Measurements from ENCODE around the gene TMEM144. TPM values are rescaled to one million over a fixed set of nuclear protein-coding genes. Genes with fewer than 3 reads are reported as not detected.
A peak's percentile ranks its signal among the peaks of the same experiment; 100 is the strongest.
"Not testable (repeated sequence)": the region's sequence is repeated elsewhere in the genome, so short reads cannot be mapped to it uniquely, and the experiment has no call there.

TMEM144 gene
- total RNA-seq, 1 experiment from 2014 or later, result 17.9 TPM

GRCh38 chr4:158268553-158268952 is 58.3 kb downstream of the TMEM144 start:
- Mint-ChIP-seq H3K4me3 (ENCODE audit: unreplicated experiment) (no peak overlapping the region), H3K27ac (ENCODE audit: unreplicated experiment) (no peak overlapping the region), H3K9me3 (ENCODE audit: unreplicated experiment) (no peaks in the 10 kb centered on the region), H3K4me1 (ENCODE audit: low read depth, unreplicated experiment) (no peaks in the 10 kb centered on the region), H3K27me3 (ENCODE audit: insufficient read depth, unreplicated experiment) (no peaks in the 10 kb centered on the region), H3K36me3 (ENCODE audit: insufficient read depth, unreplicated experiment) (no peaks in the 10 kb centered on the region)
- BruUV-seq (replicated peaks), result no TSS peak
- H3K36me3 ChIP-seq (ENCODE audit: control insufficient read depth, insufficient read depth, low read length), result no peaks in the 10 kb centered on the region
- TF ChIP-seq, protein P1, sequence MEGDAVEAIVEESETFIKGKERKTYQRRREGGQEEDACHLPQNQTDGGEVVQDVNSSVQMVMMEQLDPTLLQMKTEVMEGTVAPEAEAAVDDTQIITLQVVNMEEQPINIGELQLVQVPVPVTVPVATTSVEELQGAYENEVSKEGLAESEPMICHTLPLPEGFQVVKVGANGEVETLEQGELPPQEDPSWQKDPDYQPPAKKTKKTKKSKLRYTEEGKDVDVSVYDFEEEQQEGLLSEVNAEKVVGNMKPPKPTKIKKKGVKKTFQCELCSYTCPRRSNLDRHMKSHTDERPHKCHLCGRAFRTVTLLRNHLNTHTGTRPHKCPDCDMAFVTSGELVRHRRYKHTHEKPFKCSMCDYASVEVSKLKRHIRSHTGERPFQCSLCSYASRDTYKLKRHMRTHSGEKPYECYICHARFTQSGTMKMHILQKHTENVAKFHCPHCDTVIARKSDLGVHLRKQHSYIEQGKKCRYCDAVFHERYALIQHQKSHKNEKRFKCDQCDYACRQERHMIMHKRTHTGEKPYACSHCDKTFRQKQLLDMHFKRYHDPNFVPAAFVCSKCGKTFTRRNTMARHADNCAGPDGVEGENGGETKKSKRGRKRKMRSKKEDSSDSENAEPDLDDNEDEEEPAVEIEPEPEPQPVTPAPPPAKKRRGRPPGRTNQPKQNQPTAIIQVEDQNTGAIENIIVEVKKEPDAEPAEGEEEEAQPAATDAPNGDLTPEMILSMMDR (IDR thresholded peaks at IDR 0.05; ENCODE audit: insufficient read depth in 1 of 2, low read depth in 1 of 2, low read length in 1 of 2, severe bottlenecking in 1 of 2, unreplicated experiment in 1 of 2), result peak in 1 of 2 experiments; percentile 18
- no peak for DNase-seq
- H3K27me3 ChIP-seq (replicated peaks; ENCODE audit: control insufficient read depth, insufficient read depth, low read length), result no peaks in the 10 kb centered on the region
- POLR2A ChIA-PET, result no interaction called here
- no peaks in the 10 kb centered on the region for H3K9me3 ChIP-seq
- CTCF ChIA-PET, result no interaction called here
- H3K4me3 ChIP-seq (ENCODE audit: low read depth, low read length), result no peak overlapping the region
- no peaks in the 10 kb centered on the region for H3K4me1 ChIP-seq
- intact Hi-C loops (cut with micrococcal nuclease; ENCODE audit: unreplicated experiment), result loop anchor here (5.0 kb wide), 1 partner anchor 59 kb away; no protein-coding TSS in a partner anchor

DNA sequence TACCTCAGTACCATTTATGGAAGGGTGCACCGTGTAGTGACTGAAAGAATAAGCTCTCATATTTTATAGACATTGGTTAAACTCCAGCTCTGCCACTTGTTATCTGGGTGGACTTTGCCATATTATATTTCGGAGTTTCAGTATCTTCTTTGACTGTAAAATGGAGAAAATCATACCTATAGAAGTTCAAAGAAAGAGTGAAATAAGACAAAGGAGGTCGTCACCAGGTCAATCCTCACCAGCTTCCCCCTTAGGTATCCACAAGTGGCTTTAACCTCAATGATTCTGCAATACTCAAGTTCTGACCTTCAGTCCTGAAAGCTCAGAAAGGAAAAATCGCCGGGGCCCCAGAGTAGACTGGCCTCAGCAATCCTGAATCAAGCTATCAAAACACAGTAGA is 64.3 kb downstream of the TMEM144 start:
- intact Hi-C loops (cut with micrococcal nuclease; ENCODE audit: unreplicated experiment), result no loop called here
- Histone ChIP-seq H3K36me3 (ENCODE audit: control insufficient read depth, insufficient read depth, low read length) (no peaks in the 10 kb centered on the region), H3K4me1 (no peaks in the 10 kb centered on the region), H3K4me3 (ENCODE audit: low read depth, low read length) (no peak overlapping the region), H3K27me3 (replicated peaks; ENCODE audit: control insufficient read depth, insufficient read depth, low read length) (no peaks in the 10 kb centered on the region), H3K9me3 (no peaks in the 10 kb centered on the region)
- Mint-ChIP-seq H3K9me3 (ENCODE audit: unreplicated experiment) (no peaks in the 10 kb centered on the region), H3K4me3 (ENCODE audit: unreplicated experiment) (no peak overlapping the region), H3K36me3 (ENCODE audit: insufficient read depth, unreplicated experiment) (no peaks in the 10 kb centered on the region), H3K27me3 (ENCODE audit: insufficient read depth, unreplicated experiment) (no peaks in the 10 kb centered on the region), H3K27ac (ENCODE audit: unreplicated experiment) (no peak overlapping the region), H3K4me1 (ENCODE audit: low read depth, unreplicated experiment) (no peaks in the 10 kb centered on the region)
- POLR2A ChIA-PET, result no interaction called here
- CTCF ChIA-PET, result no interaction called here
- BruUV-seq (replicated peaks), result no TSS peak
- TF ChIP-seq, protein P1 (IDR thresholded peaks at IDR 0.05; ENCODE audit: insufficient read depth in 1 of 2, low read depth in 1 of 2, low read length in 1 of 2, severe bottlenecking in 1 of 2, unreplicated experiment in 1 of 2), result no peak
- DNase-seq, result no peak

DNA sequence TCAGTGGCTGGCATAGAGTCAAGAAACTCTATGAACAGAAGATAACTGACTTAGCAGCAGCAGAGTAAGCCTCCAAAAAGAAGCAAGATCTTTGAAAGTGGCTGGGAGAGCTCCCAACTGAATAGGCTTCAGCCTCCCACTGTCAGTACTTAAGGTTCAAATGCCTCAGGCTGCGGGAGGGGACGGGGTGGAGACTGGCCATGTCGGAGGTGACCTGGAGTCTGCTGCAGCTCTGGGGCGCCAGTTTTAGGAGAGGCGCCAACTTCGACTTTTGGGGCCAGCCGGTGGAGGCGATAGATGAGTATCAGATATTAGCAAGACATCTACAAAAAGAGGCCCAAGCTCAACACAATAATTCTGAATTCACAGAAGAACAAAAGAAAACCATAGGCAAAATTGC is 67.3 kb downstream of the TMEM144 start:
- Histone ChIP-seq H3K27me3 (replicated peaks; ENCODE audit: control insufficient read depth, insufficient read depth, low read length) (no peaks in the 10 kb centered on the region), H3K9me3 (no peaks in the 10 kb centered on the region), H3K4me1 (no peaks in the 10 kb centered on the region), H3K4me3 (ENCODE audit: low read depth, low read length) (no peak overlapping the region), H3K36me3 (ENCODE audit: control insufficient read depth, insufficient read depth, low read length) (no peaks in the 10 kb centered on the region)
- Mint-ChIP-seq H3K27ac (ENCODE audit: unreplicated experiment) (no peak overlapping the region), H3K4me1 (ENCODE audit: low read depth, unreplicated experiment) (no peaks in the 10 kb centered on the region), H3K27me3 (ENCODE audit: insufficient read depth, unreplicated experiment) (no peaks in the 10 kb centered on the region), H3K4me3 (ENCODE audit: unreplicated experiment) (no peak overlapping the region), H3K9me3 (ENCODE audit: unreplicated experiment) (no peaks in the 10 kb centered on the region), H3K36me3 (ENCODE audit: insufficient read depth, unreplicated experiment) (no peaks in the 10 kb centered on the region)
- no TSS peak for BruUV-seq (replicated peaks)
- CTCF ChIA-PET, result interaction anchor here (0.7 kb wide), 1 partner anchor 134 kb away, joined by 3 read pairs; no protein-coding TSS in a partner anchor
- POLR2A ChIA-PET, result no interaction called here
- intact Hi-C loops (cut with micrococcal nuclease; ENCODE audit: unreplicated experiment), result no loop called here
- DNase-seq, result no peak
- TF ChIP-seq, protein P1 (IDR thresholded peaks at IDR 0.05; ENCODE audit: insufficient read depth in 1 of 2, low read depth in 1 of 2, low read length in 1 of 2, severe bottlenecking in 1 of 2, unreplicated experiment in 1 of 2), result no peak

- H3K4me1 ChIP-seq; H3K27me3 Mint-ChIP-seq (ENCODE audit: insufficient read depth, unreplicated experiment); H3K9me3 ChIP-seq; H3K4me3 ChIP-seq (ENCODE audit: low read depth, low read length); H3K36me3 Mint-ChIP-seq (ENCODE audit: insufficient read depth, unreplicated experiment); POLR2A ChIA-PET; H3K27ac Mint-ChIP-seq (ENCODE audit: unreplicated experiment); H3K36me3 ChIP-seq (ENCODE audit: control insufficient read depth, insufficient read depth, low read length); BruUV-seq (replicated peaks); intact Hi-C loops (cut with micrococcal nuclease; ENCODE audit: unreplicated experiment); H3K9me3 Mint-ChIP-seq (ENCODE audit: unreplicated experiment); H3K4me1 Mint-ChIP-seq (ENCODE audit: low read depth, unreplicated experiment); DNase-seq; H3K4me3 Mint-ChIP-seq (ENCODE audit: unreplicated experiment); CTCF ChIA-PET; H3K27me3 ChIP-seq (replicated peaks; ENCODE audit: control insufficient read depth, insufficient read depth, low read length): not testable (repeated sequence)
Measured at GRCh38 chr4:158279052-158279451, 68.8 kb downstream of the TMEM144 start.

Data from Caco-2 (cell line).